GM12875 (cell line): ENCODE data around the gene TXLNA.

Experiments
- H3K4me3 ChIP-seq: one replicate; pipeline ENCODE4 v1.5.1; 2011; ENCODE audit warnings: low read depth, low read length, control low read depth
- CTCF ChIP-seq: IDR thresholded peaks from 2 replicates; pipeline ENCODE4 v1.5.1; 2011; ENCODE audit warnings: low read depth, mild to moderate bottlenecking, control low read depth, inconsistent platforms, low read length, moderate library complexity, borderline replicate concordance; ENCODE audit not compliant: insufficient read depth

TXLNA gene

GRCh38 chr1:32223683-32224082 lies 44.2 kb downstream of the TXLNA start:
- no peak overlapping the region for H3K4me3 ChIP-seq

GRCh38 chr1:32224285-32224684 lies 44.8 kb downstream of the TXLNA start:
- H3K4me3 ChIP-seq = no peak overlapping the region

More at GRCh38 chr1:32223683-32224082, 44.2 kb downstream of the TXLNA start:
- TF ChIP-seq CTCF = no peak

GRCh38 chr1:32228771-32229170 lies 49.3 kb downstream of the TXLNA start:
- H3K4me3 ChIP-seq = no peak overlapping the region
- TF ChIP-seq CTCF = no peak

More at GRCh38 chr1:32224285-32224684, 44.8 kb downstream of the TXLNA start:
- TF ChIP-seq CTCF = no peak

GRCh38 chr1:32231843-32232432 lies 52.5 kb downstream of the TXLNA start:
- no peak overlapping the region for H3K4me3 ChIP-seq
- no peak for TF ChIP-seq CTCF

- no peak overlapping the region for H3K4me3 ChIP-seq
- TF ChIP-seq CTCF = no peak
Observed at GRCh38 chr1:32232558-32233304, 53.3 kb downstream of the TXLNA start.

GRCh38 chr1:32234792-32235191 lies 55.3 kb downstream of the TXLNA start:
- no peak for TF ChIP-seq CTCF
- no peak overlapping the region for H3K4me3 ChIP-seq

- no peak overlapping the region for H3K4me3 ChIP-seq
- TF ChIP-seq CTCF = no peak
Observed at GRCh38 chr1:32239337-32239736, 59.9 kb downstream of the TXLNA start.
